ENCODE results near the gene ARRB1. TPM values are rescaled to one million over a fixed set of nuclear protein-coding genes. Genes with fewer than 3 reads are reported as not detected.

Gene ARRB1
- total RNA-seq, 1 donor from 2014 or later = 38.0 TPM

DNA sequence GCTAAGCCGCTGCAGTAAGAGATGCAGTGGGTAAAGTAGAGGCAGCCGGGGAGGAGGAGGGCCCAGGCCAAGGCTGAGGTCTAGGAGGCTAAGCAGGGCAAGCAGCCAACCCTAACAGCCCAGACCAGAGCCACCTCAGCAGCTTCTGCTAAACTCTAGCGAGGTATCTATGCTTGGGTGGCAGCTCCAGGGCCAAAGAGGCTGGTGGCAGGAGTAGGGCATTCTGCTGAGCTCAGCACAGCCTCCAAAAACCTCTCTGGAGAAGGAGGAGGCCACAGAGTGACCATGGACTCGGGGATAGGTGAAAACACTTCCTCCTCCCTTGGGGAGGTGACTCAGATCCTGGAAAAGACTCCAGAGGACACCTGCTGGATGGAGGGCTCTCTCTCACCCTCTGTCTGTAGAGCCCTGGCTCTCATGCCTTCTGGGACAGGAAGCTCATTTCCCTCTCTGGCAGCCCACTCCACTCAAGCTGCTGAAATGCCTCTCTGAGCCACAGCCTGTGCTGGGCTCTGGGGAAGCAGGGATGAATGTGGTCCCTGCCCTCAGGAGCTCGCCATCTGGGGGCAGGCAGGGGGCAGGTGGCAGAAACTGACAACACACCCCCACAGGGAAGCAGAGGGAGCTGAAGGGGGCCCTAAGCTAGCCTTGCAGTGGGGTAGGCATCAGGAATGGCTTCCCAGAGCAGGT lies 127.4 kb downstream of the ARRB1 start:
- Mint-ChIP-seq H3K4me3 (ENCODE audit: unreplicated experiment) (no peak overlapping the region), H3K27me3 (ENCODE audit: unreplicated experiment) (peaks cover 5% of the 10 kb centered on the region), H3K27ac (ENCODE audit: unreplicated experiment) (no peak overlapping the region), H3K9me3 (ENCODE audit: unreplicated experiment) (no peaks in the 10 kb centered on the region), H3K36me3 (ENCODE audit: unreplicated experiment) (no peaks in the 10 kb centered on the region), H3K4me1 (ENCODE audit: low read depth, unreplicated experiment) (peaks cover 6% of the 10 kb centered on the region)
- no peak for DNase-seq
- TF ChIP-seq, protein P1, sequence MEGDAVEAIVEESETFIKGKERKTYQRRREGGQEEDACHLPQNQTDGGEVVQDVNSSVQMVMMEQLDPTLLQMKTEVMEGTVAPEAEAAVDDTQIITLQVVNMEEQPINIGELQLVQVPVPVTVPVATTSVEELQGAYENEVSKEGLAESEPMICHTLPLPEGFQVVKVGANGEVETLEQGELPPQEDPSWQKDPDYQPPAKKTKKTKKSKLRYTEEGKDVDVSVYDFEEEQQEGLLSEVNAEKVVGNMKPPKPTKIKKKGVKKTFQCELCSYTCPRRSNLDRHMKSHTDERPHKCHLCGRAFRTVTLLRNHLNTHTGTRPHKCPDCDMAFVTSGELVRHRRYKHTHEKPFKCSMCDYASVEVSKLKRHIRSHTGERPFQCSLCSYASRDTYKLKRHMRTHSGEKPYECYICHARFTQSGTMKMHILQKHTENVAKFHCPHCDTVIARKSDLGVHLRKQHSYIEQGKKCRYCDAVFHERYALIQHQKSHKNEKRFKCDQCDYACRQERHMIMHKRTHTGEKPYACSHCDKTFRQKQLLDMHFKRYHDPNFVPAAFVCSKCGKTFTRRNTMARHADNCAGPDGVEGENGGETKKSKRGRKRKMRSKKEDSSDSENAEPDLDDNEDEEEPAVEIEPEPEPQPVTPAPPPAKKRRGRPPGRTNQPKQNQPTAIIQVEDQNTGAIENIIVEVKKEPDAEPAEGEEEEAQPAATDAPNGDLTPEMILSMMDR (IDR thresholded peaks at IDR 0.05; ENCODE audit: partially characterized antibody, unreplicated experiment) = no peak

DNA sequence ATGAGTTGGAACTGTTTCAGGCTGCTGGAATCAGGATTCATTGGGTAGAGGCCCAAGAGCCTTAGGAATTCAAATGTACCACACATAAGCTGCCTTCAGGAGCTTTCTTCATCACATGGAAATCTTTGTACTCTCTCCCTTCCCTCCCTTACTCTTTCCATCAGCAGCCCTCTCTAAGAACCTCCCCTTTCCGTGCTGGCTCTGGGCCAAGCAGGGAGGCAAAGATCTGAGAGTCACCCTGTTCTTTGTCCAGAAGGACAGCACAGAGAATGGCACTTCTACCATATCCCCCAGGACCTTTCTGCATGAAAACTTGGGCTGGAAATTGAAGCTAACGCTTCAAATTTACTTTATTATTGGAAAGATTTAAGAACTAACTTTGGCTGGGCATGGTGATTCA lies 131.6 kb downstream of the ARRB1 start:
- peaks cover under 1% of the 10 kb centered on the region for H3K4me1 Mint-ChIP-seq (ENCODE audit: low read depth, unreplicated experiment)

DNA sequence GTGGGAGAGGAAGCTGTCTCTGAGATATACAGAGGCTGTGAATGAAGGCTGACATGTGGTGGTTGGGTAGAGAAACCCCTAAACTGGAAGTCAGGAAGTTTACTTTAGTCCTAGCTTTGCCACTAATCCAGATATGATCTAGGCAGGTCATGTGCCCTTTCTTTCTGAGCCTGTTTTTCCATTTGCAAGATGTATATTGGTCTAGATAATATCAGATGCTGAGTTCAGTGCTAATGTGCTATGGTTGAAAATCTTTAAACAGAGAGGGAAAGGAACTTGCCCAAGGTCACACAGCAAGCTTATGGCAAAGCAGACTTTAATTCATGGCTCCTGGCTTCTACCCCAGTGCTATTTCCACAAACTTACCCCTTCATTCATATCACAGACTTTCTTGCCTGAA lies 136.6 kb downstream of the ARRB1 start:
- H3K27me3 Mint-ChIP-seq (ENCODE audit: unreplicated experiment) = peaks cover 9% of the 10 kb centered on the region

More for the DNA sequence above, 131.6 kb downstream of the ARRB1 start:
- H3K27ac Mint-ChIP-seq (ENCODE audit: unreplicated experiment) = no peak overlapping the region
- no peaks in the 10 kb centered on the region for H3K36me3 Mint-ChIP-seq (ENCODE audit: unreplicated experiment)
- no peak for DNase-seq
- peaks cover 12% of the 10 kb centered on the region for H3K27me3 Mint-ChIP-seq (ENCODE audit: unreplicated experiment)
- no peak overlapping the region for H3K4me3 Mint-ChIP-seq (ENCODE audit: unreplicated experiment)
- TF ChIP-seq, protein P1 (IDR thresholded peaks at IDR 0.05; ENCODE audit: partially characterized antibody, unreplicated experiment) = no peak
- H3K9me3 Mint-ChIP-seq (ENCODE audit: unreplicated experiment) = no peaks in the 10 kb centered on the region

DNA sequence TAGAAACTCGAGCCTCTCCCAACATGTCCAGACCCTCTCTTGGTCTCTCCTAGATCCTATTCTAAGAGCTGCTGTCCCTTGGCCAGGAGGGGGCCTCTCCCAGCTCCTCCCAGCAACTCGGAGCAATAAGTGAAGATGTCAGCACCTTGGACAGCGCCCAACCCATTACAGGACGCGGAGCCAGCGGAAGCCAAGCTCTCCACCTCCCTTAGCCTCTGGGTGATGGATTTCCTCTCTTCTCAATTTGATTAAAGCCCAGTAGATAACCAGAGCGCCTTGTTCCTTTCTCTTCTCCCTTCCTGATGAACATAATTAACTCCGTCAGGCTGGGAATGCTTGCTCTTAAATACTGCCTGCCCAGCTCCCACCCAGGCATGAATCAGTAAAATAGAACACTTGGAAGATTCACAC lies 137.0 kb downstream of the ARRB1 start:
- H3K9me3 Mint-ChIP-seq (ENCODE audit: unreplicated experiment) = no peaks in the 10 kb centered on the region
- peaks cover 4% of the 10 kb centered on the region for H3K36me3 Mint-ChIP-seq (ENCODE audit: unreplicated experiment)
- peaks cover 7% of the 10 kb centered on the region for H3K27me3 Mint-ChIP-seq (ENCODE audit: unreplicated experiment)
- peak; percentile 50 for DNase-seq
- no peak overlapping the region for H3K27ac Mint-ChIP-seq (ENCODE audit: unreplicated experiment)
- H3K4me3 Mint-ChIP-seq (ENCODE audit: unreplicated experiment) = peak overlapping the region; percentile 30
- no peaks in the 10 kb centered on the region for H3K4me1 Mint-ChIP-seq (ENCODE audit: low read depth, unreplicated experiment)
- TF ChIP-seq, protein P1 (IDR thresholded peaks at IDR 0.05; ENCODE audit: partially characterized antibody, unreplicated experiment) = no peak

More for the DNA sequence above, 136.6 kb downstream of the ARRB1 start:
- no peaks in the 10 kb centered on the region for H3K4me1 Mint-ChIP-seq (ENCODE audit: low read depth, unreplicated experiment)
- no peak overlapping the region for H3K4me3 Mint-ChIP-seq (ENCODE audit: unreplicated experiment)
- H3K27ac Mint-ChIP-seq (ENCODE audit: unreplicated experiment) = no peak overlapping the region
- no peaks in the 10 kb centered on the region for H3K9me3 Mint-ChIP-seq (ENCODE audit: unreplicated experiment)
- TF ChIP-seq, protein P1 (IDR thresholded peaks at IDR 0.05; ENCODE audit: partially characterized antibody, unreplicated experiment) = no peak
- peaks cover 4% of the 10 kb centered on the region for H3K36me3 Mint-ChIP-seq (ENCODE audit: unreplicated experiment)
- DNase-seq = no peak

Small RNAs within 50 kb of the gene (microRNA-seq; reads per million reads assigned to microRNA genes)
- 33.1 reads per million, percentile 64 among the genes with 10 or more reads in this experiment for gene MIR326 (ENCODE audit: unreplicated experiment)

Other genes starting within 250 kb of the ARRB1 start
- not detected for gene SLCO2B1, start 200.6 kb downstream of the ARRB1 start, total RNA-seq (ENCODE audit: unreplicated experiment)
- 2.3 TPM for gene TPBGL, start 110.9 kb downstream of the ARRB1 start, total RNA-seq (ENCODE audit: unreplicated experiment)
- 1,391 TPM for gene RPS3, start 47.9 kb upstream of the ARRB1 start, total RNA-seq (ENCODE audit: unreplicated experiment)
- gene KLHL35, start 81.5 kb upstream of the ARRB1 start, total RNA-seq (ENCODE audit: unreplicated experiment) = 41.4 TPM
- 147 TPM for gene GDPD5, start 174.3 kb upstream of the ARRB1 start, total RNA-seq (ENCODE audit: unreplicated experiment)
- gene SERPINH1, start 210.6 kb upstream of the ARRB1 start, total RNA-seq (ENCODE audit: unreplicated experiment) = 35.0 TPM

Data from glutamatergic neuron (in vitro differentiated cells).